ENCODE measurements around the gene MAP2K6.

Gene MAP2K6

GRCh38 chr17:69451416-69452394 lies 37.2 kb downstream of the MAP2K6 start:
- Histone ChIP-seq H2BK15ac (replicated peaks; ENCODE audit: low read depth) (no peak overlapping the region), H3K27ac (ENCODE audit: low read depth, low read length) (peak overlapping the region; percentile 2), H3K4me1 (ENCODE audit: control insufficient read depth, low read depth, low read length) (peaks cover 17% of the 10 kb centered on the region)

GRCh38 chr17:69452664-69453260 lies 38.3 kb downstream of the MAP2K6 start:
- WGBS (ENCODE audit: extremely low coverage, insufficient coverage, low lambda C conversion rate), result 100% methylated on average over 1 of the region's 8 CpGs
- Histone ChIP-seq H2BK5ac (ENCODE audit: low read length) (peak overlapping the region; percentile 34), H3K9ac (ENCODE audit: low read length) (no peak overlapping the region)

More at GRCh38 chr17:69451416-69452394, 37.2 kb downstream of the MAP2K6 start:
- Histone ChIP-seq H3K4me2 (ENCODE audit: low read length) (no peak overlapping the region), H3K27me3 (ENCODE audit: insufficient read depth, low read length, poor library complexity) (no peaks in the 10 kb centered on the region), H3K4ac (ENCODE audit: low read depth, low read length) (no peak overlapping the region), H2AK5ac (ENCODE audit: low read length) (peak overlapping the region; percentile 25), H3K23ac (ENCODE audit: low read length) (no peak overlapping the region), H3K4me3 (ENCODE audit: low read length) (no peak overlapping the region), H3K79me2 (ENCODE audit: control insufficient read depth, insufficient read depth, low read length) (no peaks in the 10 kb centered on the region), H4K5ac (ENCODE audit: low read length) (no peak overlapping the region), H4K8ac (ENCODE audit: low read depth, low read length) (no peak overlapping the region), H3K79me1 (ENCODE audit: low read length) (no peaks in the 10 kb centered on the region), H2BK5ac (ENCODE audit: low read length) (peak overlapping the region; percentile 16), H2BK120ac (ENCODE audit: low read depth, low read length) (peak overlapping the region; percentile 19), H3K36me3 (ENCODE audit: control insufficient read depth, insufficient read depth, low read length) (no peaks in the 10 kb centered on the region), H3K9ac (ENCODE audit: low read length) (no peak overlapping the region), H3K56ac (ENCODE audit: low read length) (peak overlapping the region; percentile 61), H3K18ac (ENCODE audit: low read length) (peak overlapping the region; percentile 42)
- WGBS (ENCODE audit: extremely low coverage, insufficient coverage, low lambda C conversion rate), result no CpG with 5 or more reads among the region's 8 CpGs
- DNase-seq, result peak; percentile 41

GRCh38 chr17:69454051-69454450 lies 39.6 kb downstream of the MAP2K6 start:
- Histone ChIP-seq H3K4me2 (ENCODE audit: low read length) (no peak overlapping the region), H3K18ac (ENCODE audit: low read length) (no peak overlapping the region), H3K23ac (ENCODE audit: low read length) (no peak overlapping the region), H4K5ac (ENCODE audit: low read length) (no peak overlapping the region), H2BK15ac (replicated peaks; ENCODE audit: low read depth) (no peak overlapping the region), H3K36me3 (ENCODE audit: control insufficient read depth, insufficient read depth, low read length) (no peaks in the 10 kb centered on the region), H3K4me3 (ENCODE audit: low read length) (no peak overlapping the region), H3K9ac (ENCODE audit: low read length) (no peak overlapping the region), H3K79me1 (ENCODE audit: low read length) (no peaks in the 10 kb centered on the region), H4K8ac (ENCODE audit: low read depth, low read length) (no peak overlapping the region), H2AK5ac (ENCODE audit: low read length) (no peak overlapping the region), H3K27ac (ENCODE audit: low read depth, low read length) (no peak overlapping the region), H3K4me1 (ENCODE audit: control insufficient read depth, low read depth, low read length) (peaks cover 16% of the 10 kb centered on the region), H2BK120ac (ENCODE audit: low read depth, low read length) (no peak overlapping the region), H3K56ac (ENCODE audit: low read length) (no peak overlapping the region), H3K79me2 (ENCODE audit: control insufficient read depth, insufficient read depth, low read length) (no peaks in the 10 kb centered on the region), H3K4ac (ENCODE audit: low read depth, low read length) (no peak overlapping the region), H2BK5ac (ENCODE audit: low read length) (no peak overlapping the region), H3K27me3 (ENCODE audit: insufficient read depth, low read length, poor library complexity) (no peaks in the 10 kb centered on the region)
- no peak for DNase-seq
- no CpG with 5 or more reads among the region's 4 CpGs for WGBS (ENCODE audit: extremely low coverage, insufficient coverage, low lambda C conversion rate)

More at GRCh38 chr17:69452664-69453260, 38.3 kb downstream of the MAP2K6 start:
- Histone ChIP-seq H3K79me1 (ENCODE audit: low read length) (no peaks in the 10 kb centered on the region), H3K36me3 (ENCODE audit: control insufficient read depth, insufficient read depth, low read length) (no peaks in the 10 kb centered on the region), H2BK15ac (replicated peaks; ENCODE audit: low read depth) (no peak overlapping the region), H3K23ac (ENCODE audit: low read length) (no peak overlapping the region), H2BK120ac (ENCODE audit: low read depth, low read length) (no peak overlapping the region), H3K18ac (ENCODE audit: low read length) (peak overlapping the region; percentile 32), H3K4me2 (ENCODE audit: low read length) (no peak overlapping the region), H3K27ac (ENCODE audit: low read depth, low read length) (no peak overlapping the region), H3K79me2 (ENCODE audit: control insufficient read depth, insufficient read depth, low read length) (no peaks in the 10 kb centered on the region), H3K4me3 (ENCODE audit: low read length) (no peak overlapping the region), H3K56ac (ENCODE audit: low read length) (no peak overlapping the region), H4K8ac (ENCODE audit: low read depth, low read length) (no peak overlapping the region), H3K27me3 (ENCODE audit: insufficient read depth, low read length, poor library complexity) (no peaks in the 10 kb centered on the region), H3K4ac (ENCODE audit: low read depth, low read length) (no peak overlapping the region), H2AK5ac (ENCODE audit: low read length) (no peak overlapping the region), H4K5ac (ENCODE audit: low read length) (no peak overlapping the region), H3K4me1 (ENCODE audit: control insufficient read depth, low read depth, low read length) (peaks cover 19% of the 10 kb centered on the region)
- DNase-seq, result no peak

GRCh38 chr17:69455040-69455439 lies 40.5 kb downstream of the MAP2K6 start:
- H3K18ac ChIP-seq (ENCODE audit: low read length), result no peak overlapping the region
- H2BK15ac ChIP-seq (replicated peaks; ENCODE audit: low read depth), result no peak overlapping the region
- no peaks in the 10 kb centered on the region for H3K79me2 ChIP-seq (ENCODE audit: control insufficient read depth, insufficient read depth, low read length)
- H2BK5ac ChIP-seq (ENCODE audit: low read length), result no peak overlapping the region
- no peak for DNase-seq
- no peak overlapping the region for H4K5ac ChIP-seq (ENCODE audit: low read length)
- H3K4me2 ChIP-seq (ENCODE audit: low read length), result no peak overlapping the region
- H3K27me3 ChIP-seq (ENCODE audit: insufficient read depth, low read length, poor library complexity), result no peaks in the 10 kb centered on the region
- no peak overlapping the region for H3K27ac ChIP-seq (ENCODE audit: low read depth, low read length)
- H4K8ac ChIP-seq (ENCODE audit: low read depth, low read length), result no peak overlapping the region
- H3K36me3 ChIP-seq (ENCODE audit: control insufficient read depth, insufficient read depth, low read length), result no peaks in the 10 kb centered on the region
- H3K4me1 ChIP-seq (ENCODE audit: control insufficient read depth, low read depth, low read length), result peaks cover 16% of the 10 kb centered on the region
- no peak overlapping the region for H3K9ac ChIP-seq (ENCODE audit: low read length)
- H3K4me3 ChIP-seq (ENCODE audit: low read length), result no peak overlapping the region
- no peak overlapping the region for H3K4ac ChIP-seq (ENCODE audit: low read depth, low read length)
- H3K56ac ChIP-seq (ENCODE audit: low read length), result peak overlapping the region; percentile 29
- WGBS (ENCODE audit: extremely low coverage, insufficient coverage, low lambda C conversion rate), result no CpG with 5 or more reads among the region's 1 CpG
- H3K79me1 ChIP-seq (ENCODE audit: low read length), result no peaks in the 10 kb centered on the region
- H2AK5ac ChIP-seq (ENCODE audit: low read length), result no peak overlapping the region
- no peak overlapping the region for H2BK120ac ChIP-seq (ENCODE audit: low read depth, low read length)
- H3K23ac ChIP-seq (ENCODE audit: low read length), result no peak overlapping the region

- no peak overlapping the region for H3K56ac ChIP-seq (ENCODE audit: low read length)
- H2AK5ac ChIP-seq (ENCODE audit: low read length), result peak overlapping the region; percentile 6
- whole genome bisulfite sequencing (ENCODE audit: extremely low coverage, insufficient coverage, low lambda C conversion rate), result no CpG with 5 or more reads among the region's 3 CpGs
- no peak overlapping the region for H2BK15ac ChIP-seq (replicated peaks; ENCODE audit: low read depth)
- no peak overlapping the region for H3K4ac ChIP-seq (ENCODE audit: low read depth, low read length)
- no peak overlapping the region for H3K4me2 ChIP-seq (ENCODE audit: low read length)
- no peak overlapping the region for H3K23ac ChIP-seq (ENCODE audit: low read length)
- no peak overlapping the region for H4K8ac ChIP-seq (ENCODE audit: low read depth, low read length)
- H3K27me3 ChIP-seq (ENCODE audit: insufficient read depth, low read length, poor library complexity), result no peaks in the 10 kb centered on the region
- H3K9ac ChIP-seq (ENCODE audit: low read length), result no peak overlapping the region
- no peak overlapping the region for H4K5ac ChIP-seq (ENCODE audit: low read length)
- H3K36me3 ChIP-seq (ENCODE audit: control insufficient read depth, insufficient read depth, low read length), result no peaks in the 10 kb centered on the region
- H3K79me1 ChIP-seq (ENCODE audit: low read length), result no peaks in the 10 kb centered on the region
- no peak overlapping the region for H2BK5ac ChIP-seq (ENCODE audit: low read length)
- no peak overlapping the region for H3K4me3 ChIP-seq (ENCODE audit: low read length)
- no peak overlapping the region for H3K27ac ChIP-seq (ENCODE audit: low read depth, low read length)
- H2BK120ac ChIP-seq (ENCODE audit: low read depth, low read length), result no peak overlapping the region
- H3K18ac ChIP-seq (ENCODE audit: low read length), result no peak overlapping the region
- H3K79me2 ChIP-seq (ENCODE audit: control insufficient read depth, insufficient read depth, low read length), result no peaks in the 10 kb centered on the region
- DNase-seq, result no peak
- H3K4me1 ChIP-seq (ENCODE audit: control insufficient read depth, low read depth, low read length), result peaks cover 9% of the 10 kb centered on the region
Measured at GRCh38 chr17:69457603-69458002, 43.1 kb downstream of the MAP2K6 start.
